Mucosa of descending colon (tissue), 3 donors: ENCODE measurements around the gene TGFBR3. TPM values are rescaled to one million over a fixed set of nuclear protein-coding genes. Genes with fewer than 3 reads are reported as not detected.

Experiments
- ATAC-seq: fragments of 200-7000 bp; cut with Tn5 transposase; one replicate; pipeline ENCODE4 v1.9.1; 2020; ENCODE audit warnings: mild to moderate bottlenecking, moderate library complexity
- DNase-seq, 3 donors: peaks; one replicate each; pipeline ENCODE4 v3.0.0-alpha.2; 2020
- H3K36me3 ChIP-seq: fragments of 200-600 bp; one replicate; pipeline ENCODE4 v1.8.0; 2021; ENCODE audit warnings: low read depth, mild to moderate bottlenecking
- H3K4me1 ChIP-seq: fragments of 200-600 bp; one replicate; pipeline ENCODE4 v1.8.0; 2021; ENCODE audit warnings: low read depth, mild to moderate bottlenecking
- H3K4me3 ChIP-seq: fragments of 200-600 bp; one replicate; pipeline ENCODE4 v1.8.0; 2021; ENCODE audit warnings: mild to moderate bottlenecking
- H3K9me3 ChIP-seq: fragments of 200-600 bp; one replicate; pipeline ENCODE4 v1.8.0; 2021; ENCODE audit warnings: mild to moderate bottlenecking
- intact Hi-C, 2 donors: fragments of 100-400 bp; cut with DNase I in 1 of 2; cut with micrococcal nuclease in 1 of 2; formaldehyde crosslinking; loops; one replicate each; pipeline versions ENCODE4 v1.11.0 to v1.11.1; 2022; cut with DNase I, micrococcal nuclease
- total RNA-seq, 3 donors: library from RNA; stranded (reverse); fragmentation: NEBNext Ultra II Directional in 2 of 3; extraction: Animal tissue kit (Norgen Biotek cat#: 25700) in 2 of 3; gene quantifications; one replicate each; pipeline versions ENCODE4 v1.2.1 to v1.2.4, GENCODE V29; 2021 to 2023
- TF ChIP-seq, protein P1 (sequence below): fragments of 200-600 bp; IDR thresholded peaks from one replicate; pipeline ENCODE4 v1.8.0; 2022; ENCODE audit warnings: antibody characterized with exemption, mild to moderate bottlenecking
- donor health status: DM: no; HTN: no; CAD: no; lungs with moderate emphysema.
- donor health status: DM: no; HTN: no; CAD: no.
- donor health status: DM: no; HTN: yes; CAD: no.

Gene TGFBR3
- total RNA-seq, 3 donors from 2014 or later: 11.6 to 89.7 (median 21.1) TPM

DNA sequence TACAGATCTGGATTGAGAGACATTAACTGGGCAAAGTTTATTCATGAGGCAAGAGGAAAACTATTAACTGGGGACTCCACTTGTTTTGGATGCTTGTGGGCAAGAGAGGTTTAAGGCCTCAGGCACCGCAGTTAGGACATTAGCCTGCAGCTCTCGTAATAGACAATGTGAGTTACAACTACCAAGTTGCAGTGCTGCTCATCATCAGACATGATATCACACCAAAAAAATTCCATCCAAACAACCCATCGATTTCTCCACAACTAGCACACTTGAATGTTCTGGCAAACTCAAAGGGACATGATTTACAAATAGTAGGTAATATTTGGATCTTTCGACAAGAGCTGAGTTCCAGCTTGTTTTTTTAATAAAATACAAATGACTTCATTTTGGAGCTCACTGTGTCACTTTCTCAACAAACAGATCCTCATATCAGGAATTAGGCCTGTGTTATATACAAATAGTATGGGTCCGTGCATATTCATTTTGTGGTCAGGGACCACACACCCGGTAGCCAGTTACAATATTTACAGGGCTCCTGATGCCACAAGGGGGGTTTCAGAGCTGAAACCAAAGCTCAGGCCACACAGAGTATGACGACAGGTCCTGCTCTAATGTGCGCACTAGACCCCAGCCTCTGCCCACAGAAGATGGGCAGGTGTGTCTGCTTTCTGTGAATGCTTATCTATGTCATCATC lies 128.0 kb downstream of the TGFBR3 start:
- H3K36me3 ChIP-seq: no peaks in the 10 kb centered on the region
- no peaks in the 10 kb centered on the region for H3K4me1 ChIP-seq
- H3K4me3 ChIP-seq: no peak overlapping the region
- peak; percentile 52 for ATAC-seq
- TF ChIP-seq, protein P1, sequence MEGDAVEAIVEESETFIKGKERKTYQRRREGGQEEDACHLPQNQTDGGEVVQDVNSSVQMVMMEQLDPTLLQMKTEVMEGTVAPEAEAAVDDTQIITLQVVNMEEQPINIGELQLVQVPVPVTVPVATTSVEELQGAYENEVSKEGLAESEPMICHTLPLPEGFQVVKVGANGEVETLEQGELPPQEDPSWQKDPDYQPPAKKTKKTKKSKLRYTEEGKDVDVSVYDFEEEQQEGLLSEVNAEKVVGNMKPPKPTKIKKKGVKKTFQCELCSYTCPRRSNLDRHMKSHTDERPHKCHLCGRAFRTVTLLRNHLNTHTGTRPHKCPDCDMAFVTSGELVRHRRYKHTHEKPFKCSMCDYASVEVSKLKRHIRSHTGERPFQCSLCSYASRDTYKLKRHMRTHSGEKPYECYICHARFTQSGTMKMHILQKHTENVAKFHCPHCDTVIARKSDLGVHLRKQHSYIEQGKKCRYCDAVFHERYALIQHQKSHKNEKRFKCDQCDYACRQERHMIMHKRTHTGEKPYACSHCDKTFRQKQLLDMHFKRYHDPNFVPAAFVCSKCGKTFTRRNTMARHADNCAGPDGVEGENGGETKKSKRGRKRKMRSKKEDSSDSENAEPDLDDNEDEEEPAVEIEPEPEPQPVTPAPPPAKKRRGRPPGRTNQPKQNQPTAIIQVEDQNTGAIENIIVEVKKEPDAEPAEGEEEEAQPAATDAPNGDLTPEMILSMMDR: no peak
- no peaks in the 10 kb centered on the region for H3K9me3 ChIP-seq
- intact Hi-C loops: no loop called here
- DNase-seq: no peak

- DNase-seq (no peak), ATAC-seq (no peak)
- no peaks in the 10 kb centered on the region for H3K4me1 ChIP-seq
- TF ChIP-seq, protein P1: no peak
- H3K4me3 ChIP-seq: no peak overlapping the region
- no peaks in the 10 kb centered on the region for H3K9me3 ChIP-seq
- intact Hi-C loops: no loop called here
- no peaks in the 10 kb centered on the region for H3K36me3 ChIP-seq
These were observed 130.2 kb downstream of the TGFBR3 start for GRCh38 chr1:91755702-91756287.

DNA sequence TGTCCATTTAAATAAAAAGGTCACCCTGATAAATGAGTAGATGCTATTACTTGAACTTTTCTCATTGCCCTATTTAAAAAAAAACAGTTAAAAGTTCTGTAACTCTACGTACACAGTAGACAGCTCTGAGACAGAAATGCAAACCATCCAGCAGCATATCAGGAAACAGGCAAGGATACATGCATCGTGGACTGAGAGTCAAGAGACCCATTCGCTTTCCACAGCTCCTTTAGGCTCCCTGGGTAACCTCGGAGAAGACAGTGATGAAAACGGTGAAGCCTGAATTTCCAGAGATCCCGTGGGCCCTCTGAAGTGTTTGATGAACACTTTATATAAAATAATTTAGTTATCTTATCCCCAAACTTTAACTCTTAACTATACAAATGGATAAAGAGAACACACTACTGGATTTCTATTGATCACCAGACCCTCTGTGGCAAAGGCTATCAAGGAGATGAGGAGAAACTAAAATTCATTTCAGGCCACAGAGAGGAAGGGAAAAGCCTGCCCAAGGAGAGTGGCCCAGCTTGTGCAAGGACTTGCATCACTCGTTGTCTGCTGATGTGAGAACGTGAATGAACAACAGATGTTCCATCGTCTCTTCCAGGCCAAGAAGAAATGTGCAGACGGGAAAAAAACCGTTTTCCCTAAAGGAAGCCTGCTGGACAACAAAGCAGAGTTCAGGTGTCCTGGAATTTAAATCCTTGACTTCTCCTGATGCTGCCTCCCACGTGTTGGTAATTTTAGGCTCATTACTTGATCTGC lies 131.0 kb downstream of the TGFBR3 start:
- peak; percentile 30 for ATAC-seq
- Histone ChIP-seq H3K36me3 (no peaks in the 10 kb centered on the region), H3K4me3 (no peak overlapping the region), H3K4me1 (no peaks in the 10 kb centered on the region), H3K9me3 (no peaks in the 10 kb centered on the region)
- DNase-seq: peak in 1 of 3 donors; percentile 27
- TF ChIP-seq, protein P1: no peak
- intact Hi-C loops: no loop called here

GRCh38 chr1:91754348-91754747 lies 131.6 kb downstream of the TGFBR3 start:
- no peak for ATAC-seq
- intact Hi-C loops: no loop called here
- H3K4me1 ChIP-seq: no peaks in the 10 kb centered on the region

GRCh38 chr1:91753878-91754277 lies 132.1 kb downstream of the TGFBR3 start:
- intact Hi-C loops: no loop called here
- no peak overlapping the region for H3K4me3 ChIP-seq
- DNase-seq (no peak), ATAC-seq (no peak)
- no peaks in the 10 kb centered on the region for H3K9me3 ChIP-seq
- TF ChIP-seq, protein P1: no peak
- no peaks in the 10 kb centered on the region for H3K36me3 ChIP-seq
- no peaks in the 10 kb centered on the region for H3K4me1 ChIP-seq

More at GRCh38 chr1:91754348-91754747, 131.6 kb downstream of the TGFBR3 start:
- no peaks in the 10 kb centered on the region for H3K36me3 ChIP-seq
- no peak overlapping the region for H3K4me3 ChIP-seq
- DNase-seq: no peak
- TF ChIP-seq, protein P1: no peak
- H3K9me3 ChIP-seq: no peaks in the 10 kb centered on the region
